ENCODE results near the gene LSM7.

DNA sequence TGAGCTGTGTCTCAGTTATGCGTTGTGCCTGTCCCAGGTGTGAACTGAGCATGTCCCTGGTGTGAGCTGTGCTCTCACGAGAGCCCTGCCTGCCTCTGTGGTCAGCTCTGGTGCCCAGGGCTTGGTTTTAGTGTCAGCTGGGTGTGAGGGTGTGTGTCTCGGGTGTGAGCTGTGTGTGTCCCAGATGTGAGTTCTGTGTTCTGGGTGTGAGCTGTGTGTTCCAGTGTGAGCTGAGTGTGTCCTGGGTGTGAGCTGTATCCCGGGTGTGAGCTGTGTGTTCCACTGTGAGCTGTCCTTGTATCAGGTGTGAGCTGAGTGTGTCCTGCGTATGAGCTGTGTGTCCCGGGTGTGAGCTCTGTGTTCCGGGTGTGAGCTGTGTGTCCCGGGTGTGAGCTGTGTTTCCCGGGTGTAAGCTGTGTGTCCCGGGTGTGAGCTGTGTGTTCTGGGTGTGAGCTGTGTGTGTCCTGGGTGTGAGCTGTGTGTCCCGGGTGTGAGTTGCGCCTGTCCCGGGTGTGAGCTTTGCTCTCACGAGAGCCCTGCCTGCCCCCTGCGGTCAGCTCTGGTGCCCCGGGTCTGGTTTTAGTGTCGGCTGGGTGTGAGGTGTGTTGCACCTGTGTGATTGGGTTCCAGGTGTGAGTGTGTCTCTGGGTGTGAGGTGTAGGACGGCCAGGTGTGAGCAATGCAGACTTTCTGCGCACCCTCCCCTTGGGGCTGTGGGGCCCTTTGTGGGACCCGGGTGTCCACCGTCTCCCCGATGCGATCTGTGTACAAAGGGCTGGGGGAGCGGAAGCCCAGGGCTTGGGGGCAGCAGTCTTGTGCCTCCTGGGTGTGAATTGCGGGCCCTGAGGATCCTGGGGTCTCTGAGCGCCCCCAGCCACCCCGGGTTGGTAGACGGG is 39.3 kb downstream of the LSM7 start:
- TF ChIP-seq, protein P1, sequence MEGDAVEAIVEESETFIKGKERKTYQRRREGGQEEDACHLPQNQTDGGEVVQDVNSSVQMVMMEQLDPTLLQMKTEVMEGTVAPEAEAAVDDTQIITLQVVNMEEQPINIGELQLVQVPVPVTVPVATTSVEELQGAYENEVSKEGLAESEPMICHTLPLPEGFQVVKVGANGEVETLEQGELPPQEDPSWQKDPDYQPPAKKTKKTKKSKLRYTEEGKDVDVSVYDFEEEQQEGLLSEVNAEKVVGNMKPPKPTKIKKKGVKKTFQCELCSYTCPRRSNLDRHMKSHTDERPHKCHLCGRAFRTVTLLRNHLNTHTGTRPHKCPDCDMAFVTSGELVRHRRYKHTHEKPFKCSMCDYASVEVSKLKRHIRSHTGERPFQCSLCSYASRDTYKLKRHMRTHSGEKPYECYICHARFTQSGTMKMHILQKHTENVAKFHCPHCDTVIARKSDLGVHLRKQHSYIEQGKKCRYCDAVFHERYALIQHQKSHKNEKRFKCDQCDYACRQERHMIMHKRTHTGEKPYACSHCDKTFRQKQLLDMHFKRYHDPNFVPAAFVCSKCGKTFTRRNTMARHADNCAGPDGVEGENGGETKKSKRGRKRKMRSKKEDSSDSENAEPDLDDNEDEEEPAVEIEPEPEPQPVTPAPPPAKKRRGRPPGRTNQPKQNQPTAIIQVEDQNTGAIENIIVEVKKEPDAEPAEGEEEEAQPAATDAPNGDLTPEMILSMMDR (IDR thresholded peaks at IDR 0.05) = no peak
- no peak for TF ChIP-seq POLR2A (IDR thresholded peaks at IDR 0.05)
